Kidney capillary endothelial cell (primary cell): ENCODE data around the gene DIAPH1.

Experiments used
- DNase-seq: peaks from one replicate; pipeline ENCODE4 v3.0.0-alpha.2; 2018; ENCODE audit warnings: low spot score

The DIAPH1 gene

GRCh38 chr5:141639357-141640050 lies 20.7 kb upstream of the DIAPH1 start:
- no peak for DNase-seq

GRCh38 chr5:141638771-141639170 lies 20.0 kb upstream of the DIAPH1 start:
- no peak for DNase-seq

- peak; percentile 67 for DNase-seq
Observed at GRCh38 chr5:141637767-141638419, 19.1 kb upstream of the DIAPH1 start.

- DNase-seq, result no peak
Observed at GRCh38 chr5:141637123-141637766, 18.4 kb upstream of the DIAPH1 start.

DNA sequence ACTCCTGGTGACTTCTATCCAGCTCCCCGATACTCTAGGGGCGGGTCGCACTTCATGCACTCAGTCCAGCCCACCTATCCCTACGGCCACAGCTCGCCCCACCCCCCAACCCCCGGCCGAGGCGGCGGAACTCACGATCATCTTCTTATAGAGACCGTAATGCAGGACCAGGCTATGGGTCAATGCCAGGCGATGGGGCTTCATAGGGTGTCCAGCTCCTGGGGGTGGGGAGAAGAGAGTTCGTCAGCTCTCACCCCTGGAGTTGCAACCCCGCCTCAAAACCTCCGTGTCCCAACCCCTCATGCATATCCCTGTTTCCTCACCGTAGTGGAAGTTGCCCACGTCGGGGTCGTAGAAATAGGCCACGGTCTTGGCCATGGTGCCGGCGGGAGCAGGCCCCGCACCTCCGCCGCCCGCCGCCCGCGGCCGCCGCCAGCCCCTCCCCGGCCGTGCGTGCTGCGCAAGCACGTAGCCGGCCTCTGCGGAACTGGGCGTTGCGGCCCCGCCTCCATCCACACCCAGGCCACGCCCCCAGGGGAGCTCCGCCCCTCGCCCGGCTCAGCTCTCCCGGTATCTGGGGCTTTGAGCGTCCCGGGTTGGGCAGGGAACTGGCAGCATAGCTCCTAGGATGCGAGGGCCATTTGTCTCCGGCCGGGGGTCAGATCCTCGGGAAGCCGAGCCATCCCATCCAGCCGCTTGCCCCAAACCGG lies 17.8 kb upstream of the DIAPH1 start, which contains the start of the genes HDAC3 and RELL2:
HDAC3 (minus strand) TSS at position 437 of the 710 bp plus-strand sequence; CDS start at position 378, 59 bp downstream.
RELL2 (plus strand) TSS at position 585 of the 710 bp plus-strand sequence. CDS start 1,229 bp downstream, outside the sequence.
- peak; percentile 91 for DNase-seq

DNA sequence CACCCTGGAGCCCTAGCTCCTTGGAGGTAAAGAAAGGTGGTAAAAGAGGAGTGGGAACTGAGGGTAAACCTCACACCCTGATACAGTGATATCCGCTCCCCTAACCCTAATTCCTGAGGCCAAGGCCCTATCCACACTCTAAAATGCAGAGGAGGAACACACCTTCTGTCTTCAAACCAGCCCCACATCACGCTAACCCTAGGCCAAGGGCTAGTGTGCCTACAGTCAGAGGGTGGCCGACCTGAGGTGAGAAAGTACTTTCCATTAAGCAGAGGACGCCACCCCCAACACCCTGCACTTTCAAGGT lies 17.3 kb upstream of the DIAPH1 start:
- no peak for DNase-seq

- no peak for DNase-seq
Observed at GRCh38 chr5:141635646-141636045, 16.8 kb upstream of the DIAPH1 start.

GRCh38 chr5:141634720-141635119 lies 15.9 kb upstream of the DIAPH1 start:
- no peak for DNase-seq

- no peak for DNase-seq
Observed at GRCh38 chr5:141633871-141634561, 15.2 kb upstream of the DIAPH1 start.

DNA sequence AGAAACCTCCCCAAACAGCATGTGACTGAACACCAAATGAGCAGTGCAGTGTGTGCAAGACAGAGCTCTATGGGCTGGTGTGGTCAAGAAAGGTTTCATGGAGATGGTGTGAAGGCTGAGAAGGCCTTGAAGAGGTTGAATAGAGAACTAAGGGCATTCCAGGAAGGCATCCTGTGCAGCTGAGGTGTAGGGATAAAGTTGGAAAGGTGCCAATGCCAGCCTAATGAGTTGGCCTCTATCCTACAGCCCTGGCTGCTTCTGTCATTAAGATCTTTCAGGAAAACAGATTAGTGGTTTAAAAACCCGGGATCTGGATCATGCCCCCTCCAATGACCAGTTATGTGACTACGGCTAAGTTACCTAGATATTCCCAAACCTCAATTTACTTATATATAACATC lies 13.8 kb upstream of the DIAPH1 start:
- DNase-seq, result no peak

DNA sequence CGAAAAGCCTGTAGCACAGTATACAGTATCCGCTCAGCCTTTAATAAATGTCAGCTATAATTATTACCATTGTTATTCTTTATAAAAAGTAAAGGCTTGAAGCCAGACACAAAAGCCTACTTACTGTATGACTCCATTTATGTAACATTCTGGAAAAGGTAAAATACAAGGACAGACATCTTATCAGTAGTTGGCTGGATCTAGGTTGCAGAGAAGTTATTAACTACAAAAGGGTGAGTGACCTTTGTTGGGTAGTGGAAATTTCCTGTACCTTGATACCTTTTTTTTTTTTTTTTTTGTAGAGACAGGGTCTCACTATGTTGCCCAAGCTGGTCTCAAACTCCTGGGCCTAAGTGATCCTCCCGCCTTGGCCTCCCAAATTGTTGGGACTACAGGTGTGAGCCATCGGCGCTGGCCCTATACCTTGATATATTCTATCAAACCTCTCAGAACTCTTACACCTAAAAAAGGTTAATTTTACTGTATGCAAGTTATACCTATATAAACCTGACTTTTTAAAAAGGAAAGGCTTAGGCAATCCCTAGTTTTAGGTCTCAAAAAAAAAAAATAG lies 11.9 kb upstream of the DIAPH1 start:
- DNase-seq, result no peak

- no peak for DNase-seq
Observed at GRCh38 chr5:141628175-141628788, 9.5 kb upstream of the DIAPH1 start.

GRCh38 chr5:141623611-141624010 lies 4.8 kb upstream of the DIAPH1 start:
- DNase-seq, result no peak

DNA sequence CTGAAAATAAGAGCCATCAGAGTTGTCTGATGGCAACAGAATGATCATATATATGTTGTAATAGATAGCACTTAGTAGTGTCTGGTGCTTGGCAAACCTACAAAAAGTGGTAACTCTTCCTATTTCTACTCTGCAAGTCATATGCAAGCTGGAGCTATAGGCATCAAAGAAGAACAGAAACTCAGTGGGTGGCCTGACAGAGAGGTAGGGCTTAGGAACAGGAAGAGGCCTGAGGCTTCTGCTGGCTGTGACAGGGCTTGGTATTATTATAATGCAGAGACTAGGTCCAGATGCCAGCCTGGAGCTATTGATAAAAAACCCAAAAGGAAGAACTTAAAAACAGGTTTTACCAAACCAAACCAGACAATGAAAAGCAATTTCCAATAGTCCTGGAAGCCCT lies 4.4 kb upstream of the DIAPH1 start:
- DNase-seq, result no peak

- DNase-seq, result peak; percentile 39
Observed at GRCh38 chr5:141618030-141618803, 583 bp downstream of the DIAPH1 start.

DNA sequence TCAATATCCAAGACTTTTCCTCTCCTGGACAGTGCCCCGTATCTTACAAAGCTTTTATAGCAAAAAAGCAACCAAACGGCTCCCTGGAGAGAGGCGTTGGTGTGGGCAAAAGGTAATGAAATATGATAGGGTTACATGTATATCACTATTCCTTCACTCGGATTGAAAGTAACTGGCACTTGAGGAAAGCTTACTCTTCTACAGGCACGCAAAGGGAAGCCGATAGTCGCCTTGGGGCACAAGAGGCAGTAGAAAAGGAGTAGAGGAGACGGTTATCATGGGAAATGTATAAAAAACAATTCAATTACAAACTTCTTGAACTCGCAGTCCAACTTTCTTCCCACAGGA lies 1.1 kb downstream of the DIAPH1 start:
- peak; percentile 17 for DNase-seq

GRCh38 chr5:141617128-141617527 lies 1.7 kb downstream of the DIAPH1 start:
- peak; percentile 17 for DNase-seq

GRCh38 chr5:141615991-141616720 lies 2.6 kb downstream of the DIAPH1 start:
- DNase-seq, result no peak

- DNase-seq, result no peak
Observed at GRCh38 chr5:141613344-141613743, 5.5 kb downstream of the DIAPH1 start.

GRCh38 chr5:141611289-141611688 lies 7.5 kb downstream of the DIAPH1 start:
- no peak for DNase-seq
